Posterior vena cava (tissue), 2 donors: ENCODE results near the gene PGBD5. TPM values are rescaled to one million over a fixed set of nuclear protein-coding genes. Genes with fewer than 3 reads are reported as not detected.
"Not testable (repeated sequence)": the region's sequence is repeated elsewhere in the genome, so short reads cannot be mapped to it uniquely, and the experiment has no call there.

Source experiments
- DNase-seq: peaks from one replicate; pipeline ENCODE4 v3.0.0-alpha.2; 2020; ENCODE audit warnings: low spot score
- intact Hi-C, 2 donors: fragments of 100-400 bp; cut with DNase I; formaldehyde crosslinking; loops; one replicate each; pipeline versions ENCODE4 v1.14.1 to v1.14.2; 2022 to 2023
- total RNA-seq, 2 donors: library from RNA; stranded (reverse); fragmentation: NEBNext Ultra II Directional; extraction: Animal tissue kit (Norgen Biotek cat#: 25700); gene quantifications; one replicate each; pipeline ENCODE4 v1.2.1, GENCODE V29; 2021
- donor health status: DM: yes; HTN: yes; CAD: no.
- donor health status: DM: yes; HTN: yes; CAD: no.

PGBD5 gene
- total RNA-seq, 2 donors from 2014 or later, result 0.43 to 0.56 TPM

- no peak for DNase-seq
- intact Hi-C loops, result no loop called here
These were observed 1.2 kb upstream of the PGBD5 start for GRCh38 chr1:230427094-230427876.

GRCh38 chr1:230425252-230426091, 660 bp downstream of the PGBD5 start:
- DNase-seq, result no peak
- intact Hi-C loops, result no loop called here

- DNase-seq, result no peak
- intact Hi-C loops, result no loop called here
These were observed 1.5 kb downstream of the PGBD5 start for GRCh38 chr1:230424391-230425251.

GRCh38 chr1:230423951-230424350, 2.2 kb downstream of the PGBD5 start:
- DNase-seq, result no peak
- intact Hi-C loops, result no loop called here

- no peak for DNase-seq
- intact Hi-C loops, result no loop called here
These were observed 2.9 kb downstream of the PGBD5 start for GRCh38 chr1:230423261-230423660.

- intact Hi-C loops, result no loop called here
- DNase-seq, result no peak
These were observed 3.7 kb downstream of the PGBD5 start for GRCh38 chr1:230422221-230422981.

GRCh38 chr1:230421481-230421880, 4.7 kb downstream of the PGBD5 start:
- intact Hi-C loops, result no loop called here
- DNase-seq, result no peak

GRCh38 chr1:230420372-230420771, 5.8 kb downstream of the PGBD5 start:
- DNase-seq, intact Hi-C loops: not testable (repeated sequence)

- DNase-seq, result no peak
- intact Hi-C loops, result no loop called here
These were observed 9.7 kb downstream of the PGBD5 start for GRCh38 chr1:230416430-230416829.

GRCh38 chr1:230415405-230416132, 10.6 kb downstream of the PGBD5 start:
- intact Hi-C loops, result no loop called here
- DNase-seq, result no peak

- DNase-seq, result no peak
- intact Hi-C loops, result no loop called here
These were observed 11.4 kb downstream of the PGBD5 start for GRCh38 chr1:230414694-230415093.

- intact Hi-C loops, result no loop called here
- DNase-seq, result no peak
These were observed 12.0 kb downstream of the PGBD5 start for GRCh38 chr1:230414102-230414501.

- DNase-seq, result no peak
- intact Hi-C loops, result no loop called here
These were observed 13.1 kb downstream of the PGBD5 start for GRCh38 chr1:230413061-230413460.

GRCh38 chr1:230408971-230409370, 17.2 kb downstream of the PGBD5 start:
- DNase-seq, result no peak
- intact Hi-C loops, result no loop called here

- intact Hi-C loops, result no loop called here
These were observed 18.8 kb downstream of the PGBD5 start for GRCh38 chr1:230407351-230407750.

GRCh38 chr1:230406727-230407126, 19.4 kb downstream of the PGBD5 start:
- intact Hi-C loops, DNase-seq: not testable (repeated sequence)

More at GRCh38 chr1:230407351-230407750, 18.8 kb downstream of the PGBD5 start:
- DNase-seq, result no peak

- DNase-seq, result no peak
- intact Hi-C loops, result no loop called here
These were observed 22.7 kb downstream of the PGBD5 start for GRCh38 chr1:230403442-230403841.

GRCh38 chr1:230401763-230402294, 24.3 kb downstream of the PGBD5 start:
- no peak for DNase-seq
- intact Hi-C loops, result no loop called here
